ENCODE measurements around the gene SYT15.

DNA sequence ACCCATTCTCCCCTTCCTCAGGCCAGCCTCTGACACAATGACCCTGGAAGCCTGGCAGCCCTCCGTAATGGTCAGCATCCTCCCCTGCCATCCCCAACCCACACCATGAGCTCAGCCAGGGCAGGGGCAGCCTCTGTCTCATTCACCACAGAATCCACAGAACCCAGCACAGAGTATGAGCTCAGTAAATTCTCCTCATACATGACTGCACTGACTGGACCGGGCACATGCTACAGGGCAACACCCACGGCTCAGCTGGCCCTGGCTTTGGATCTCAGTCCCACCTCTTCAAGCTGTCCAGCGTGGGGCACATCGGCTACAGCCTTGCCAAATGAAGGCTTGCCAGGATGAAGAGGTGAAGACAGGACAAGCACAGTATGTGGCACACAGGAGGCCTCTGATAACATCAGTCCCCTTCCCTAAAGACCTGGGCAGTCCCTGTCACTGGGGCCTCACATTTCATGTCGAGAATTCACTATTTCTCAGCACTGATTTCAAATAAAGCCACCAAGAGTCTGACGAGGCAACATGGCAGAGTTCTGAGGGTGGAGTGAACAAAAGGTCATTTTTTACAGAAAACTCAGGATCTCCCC is 30.3 kb upstream of the SYT15 start:
- TF ChIP-seq, protein P1, sequence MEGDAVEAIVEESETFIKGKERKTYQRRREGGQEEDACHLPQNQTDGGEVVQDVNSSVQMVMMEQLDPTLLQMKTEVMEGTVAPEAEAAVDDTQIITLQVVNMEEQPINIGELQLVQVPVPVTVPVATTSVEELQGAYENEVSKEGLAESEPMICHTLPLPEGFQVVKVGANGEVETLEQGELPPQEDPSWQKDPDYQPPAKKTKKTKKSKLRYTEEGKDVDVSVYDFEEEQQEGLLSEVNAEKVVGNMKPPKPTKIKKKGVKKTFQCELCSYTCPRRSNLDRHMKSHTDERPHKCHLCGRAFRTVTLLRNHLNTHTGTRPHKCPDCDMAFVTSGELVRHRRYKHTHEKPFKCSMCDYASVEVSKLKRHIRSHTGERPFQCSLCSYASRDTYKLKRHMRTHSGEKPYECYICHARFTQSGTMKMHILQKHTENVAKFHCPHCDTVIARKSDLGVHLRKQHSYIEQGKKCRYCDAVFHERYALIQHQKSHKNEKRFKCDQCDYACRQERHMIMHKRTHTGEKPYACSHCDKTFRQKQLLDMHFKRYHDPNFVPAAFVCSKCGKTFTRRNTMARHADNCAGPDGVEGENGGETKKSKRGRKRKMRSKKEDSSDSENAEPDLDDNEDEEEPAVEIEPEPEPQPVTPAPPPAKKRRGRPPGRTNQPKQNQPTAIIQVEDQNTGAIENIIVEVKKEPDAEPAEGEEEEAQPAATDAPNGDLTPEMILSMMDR (IDR thresholded peaks at IDR 0.05) = no peak
- no peak for TF ChIP-seq POLR2A (IDR thresholded peaks at IDR 0.05)

Data from Peyer's patch (tissue), 4 donors.